Vagina (tissue), 2 donors: ENCODE results near the gene EFCAB11.

Experiments used
- CTCF ChIP-seq, 3 experiments: fragments of 450-650 bp in 2 of 3; fragments of 200-600 bp in 1 of 3; sonication (generic) in 1 of 3; IDR thresholded peaks; one replicate each; pipeline ENCODE4 v1.5.1; 2017 to 2019; ENCODE audit warnings: antibody characterized with exemption in 3 of 3, mild to moderate bottlenecking in 2 of 3, moderate library complexity in 2 of 3
- POLR2A ChIP-seq, 2 donors: fragments of 450-650 bp; IDR thresholded peaks; one replicate each; pipeline ENCODE4 v1.6.1; 2017; ENCODE audit warnings: antibody characterized with exemption in 2 of 2, mild to moderate bottlenecking in 2 of 2, moderate library complexity in 2 of 2
- POLR2AphosphoS5 ChIP-seq, 2 donors: sonication (generic); formaldehyde crosslinking; IDR thresholded peaks; one replicate each; pipeline ENCODE4 v1.9.0; 2017; ENCODE audit warnings: antibody characterized with exemption in 2 of 2, mild to moderate bottlenecking in 2 of 2, low read depth in 1 of 2; ENCODE audit not compliant: insufficient read depth in 1 of 2

GRCh38 chr14:89851106-89851505, 103.4 kb downstream of the EFCAB11 start:
- no peak for TF ChIP-seq POLR2AphosphoS5 (IDR thresholded peaks at IDR 0.05; ENCODE audit: insufficient read depth in 1 of 2, low read depth in 1 of 2)
- TF ChIP-seq CTCF (IDR thresholded peaks at IDR 0.05), result no peak
- no peak for TF ChIP-seq POLR2A (IDR thresholded peaks at IDR 0.05)
